ENCODE measurements around the gene BST1.

DNA sequence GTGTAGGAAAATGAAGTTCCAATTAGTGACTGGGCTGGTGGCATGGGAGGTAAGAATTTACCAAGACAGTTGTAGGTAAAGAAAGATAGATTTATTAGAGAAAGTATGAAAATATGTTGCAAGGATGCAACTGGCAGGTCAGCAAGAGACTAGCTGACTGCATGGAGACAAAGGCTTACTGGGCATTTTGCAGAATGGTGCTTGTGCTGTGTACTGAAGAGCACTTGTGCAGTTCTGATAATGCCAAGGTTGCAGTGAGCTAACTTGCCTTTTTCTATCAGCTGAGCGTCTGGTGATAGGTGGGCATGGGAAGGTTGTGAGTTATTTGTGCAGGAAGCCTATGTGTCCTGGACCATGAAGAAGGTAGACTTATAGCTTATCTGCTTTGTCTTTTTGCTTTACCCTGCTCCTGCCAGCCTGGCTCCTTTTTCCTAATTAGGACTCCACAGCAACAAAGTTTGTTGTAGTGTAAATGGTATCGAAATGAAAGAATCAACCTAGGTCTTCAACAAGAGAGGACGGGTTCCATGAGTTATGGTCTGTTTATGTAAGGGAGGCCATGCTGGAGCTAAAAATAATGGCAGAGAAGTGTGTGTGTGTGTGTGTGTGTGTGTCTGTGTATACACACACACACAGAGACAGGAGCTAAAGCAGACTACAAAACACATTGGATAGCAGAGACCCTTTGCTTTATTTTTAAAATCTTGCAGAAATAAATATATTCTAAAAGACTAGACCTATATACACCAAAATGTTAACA is 15.0 kb downstream of the BST1 start:
- TF ChIP-seq EZH2 (IDR thresholded peaks at IDR 0.05; ENCODE audit: low read length, unreplicated experiment) = no peak
- TF ChIP-seq, protein P1, sequence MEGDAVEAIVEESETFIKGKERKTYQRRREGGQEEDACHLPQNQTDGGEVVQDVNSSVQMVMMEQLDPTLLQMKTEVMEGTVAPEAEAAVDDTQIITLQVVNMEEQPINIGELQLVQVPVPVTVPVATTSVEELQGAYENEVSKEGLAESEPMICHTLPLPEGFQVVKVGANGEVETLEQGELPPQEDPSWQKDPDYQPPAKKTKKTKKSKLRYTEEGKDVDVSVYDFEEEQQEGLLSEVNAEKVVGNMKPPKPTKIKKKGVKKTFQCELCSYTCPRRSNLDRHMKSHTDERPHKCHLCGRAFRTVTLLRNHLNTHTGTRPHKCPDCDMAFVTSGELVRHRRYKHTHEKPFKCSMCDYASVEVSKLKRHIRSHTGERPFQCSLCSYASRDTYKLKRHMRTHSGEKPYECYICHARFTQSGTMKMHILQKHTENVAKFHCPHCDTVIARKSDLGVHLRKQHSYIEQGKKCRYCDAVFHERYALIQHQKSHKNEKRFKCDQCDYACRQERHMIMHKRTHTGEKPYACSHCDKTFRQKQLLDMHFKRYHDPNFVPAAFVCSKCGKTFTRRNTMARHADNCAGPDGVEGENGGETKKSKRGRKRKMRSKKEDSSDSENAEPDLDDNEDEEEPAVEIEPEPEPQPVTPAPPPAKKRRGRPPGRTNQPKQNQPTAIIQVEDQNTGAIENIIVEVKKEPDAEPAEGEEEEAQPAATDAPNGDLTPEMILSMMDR (conservative IDR thresholded peaks at IDR 0.05; ENCODE audit: low read depth, low read length) = no peak
